ENCODE data around the gene FER1L5.
"Not testable (repeated sequence)": the region's sequence is repeated elsewhere in the genome, so short reads cannot be mapped to it uniquely, and the experiment has no call there.

The FER1L5 gene

DNA sequence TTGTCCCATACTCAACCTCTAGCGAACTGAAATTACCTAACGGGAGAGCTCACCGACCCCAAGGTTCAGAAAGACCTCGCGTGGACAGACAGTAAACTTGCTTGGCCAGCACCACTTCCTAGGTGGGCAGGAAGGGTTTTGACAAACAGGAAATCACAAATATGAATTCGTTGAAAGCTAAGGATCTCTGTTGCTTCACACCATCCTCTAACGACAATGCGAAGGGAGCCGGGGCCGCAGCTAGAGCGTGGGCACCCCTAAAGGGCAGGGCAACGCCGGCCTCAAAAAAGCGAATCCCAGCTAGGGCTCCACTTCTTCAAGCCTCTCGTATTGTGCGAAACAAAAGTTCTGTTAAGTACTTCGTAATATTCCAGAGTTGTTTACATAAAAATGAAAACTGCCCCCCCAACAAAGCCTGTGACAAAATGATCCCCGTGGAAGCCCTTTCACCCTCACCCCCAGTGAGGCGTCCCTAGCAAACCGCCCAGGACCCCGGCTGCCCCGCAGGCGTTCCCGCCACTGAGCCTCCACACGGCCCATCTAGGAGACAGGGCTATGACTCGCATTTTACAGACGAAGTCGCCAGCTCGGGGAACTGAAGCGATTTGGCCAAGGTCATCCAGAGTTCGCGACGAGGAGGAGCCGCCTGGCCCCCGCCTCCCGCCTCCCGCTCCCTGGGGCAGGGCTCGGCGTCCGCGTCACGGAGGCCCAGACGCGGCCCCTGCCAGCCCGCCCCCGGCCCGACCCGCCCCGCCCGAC is 5.0 kb upstream of the FER1L5 start:
- peaks cover 9% of the 10 kb centered on the region for H3K4me1 ChIP-seq (ENCODE audit: control insufficient read depth, insufficient read depth, low read length)
- peak overlapping the region; percentile 85 to 87 for H3K4me3 ChIP-seq (ENCODE audit: low read length in 2 of 2)
- H3K27ac ChIP-seq (ENCODE audit: low read length) = peak overlapping the region; percentile 88
- peaks cover 3% of the 10 kb centered on the region in 2 donors for H3K36me3 ChIP-seq (ENCODE audit: control insufficient read depth in 2 of 2, insufficient read depth in 2 of 2, low read length in 2 of 2)
- peak overlapping the region; percentile 83 to 90 for H3K9ac ChIP-seq (ENCODE audit: low read length in 2 of 2)
- H3K27me3 ChIP-seq (ENCODE audit: control insufficient read depth in 1 of 2, insufficient read depth in 2 of 2, low read length in 2 of 2) = no peaks in the 10 kb centered on the region
- H3K9me3 ChIP-seq (ENCODE audit: control insufficient read depth in 2 of 2, low read length in 2 of 2) = no peaks in the 10 kb centered on the region

- peak within 1 kb of the TSS; percentile 83 to 90 for H3K9ac ChIP-seq (ENCODE audit: low read length in 2 of 2)
- H3K27ac ChIP-seq (ENCODE audit: low read length) = peak within 1 kb of the TSS; percentile 88
- H3K27me3 ChIP-seq (ENCODE audit: control insufficient read depth in 1 of 2, insufficient read depth in 2 of 2, low read length in 2 of 2) = no peaks in the 10 kb centered on the region
- peaks cover 9% of the 10 kb centered on the region for H3K4me1 ChIP-seq (ENCODE audit: control insufficient read depth, insufficient read depth, low read length)
- H3K36me3 ChIP-seq (ENCODE audit: control insufficient read depth in 2 of 2, insufficient read depth in 2 of 2, low read length in 2 of 2) = peaks cover 3% of the 10 kb centered on the region in 2 donors
- no peaks in the 10 kb centered on the region for H3K9me3 ChIP-seq (ENCODE audit: control insufficient read depth in 2 of 2, low read length in 2 of 2)
- H3K4me3 ChIP-seq (ENCODE audit: low read length in 2 of 2) = peak within 1 kb of the TSS; percentile 85 to 87
Observed at GRCh38 chr2:96638144-96639121, 4.1 kb upstream of the FER1L5 start, which contains the start of gene KANSL3. Gene KANSL3, minus strand, starts transcription at chr2:96638312. Its CDS starts 1,177 bp downstream, at chr2:96637135.

DNA sequence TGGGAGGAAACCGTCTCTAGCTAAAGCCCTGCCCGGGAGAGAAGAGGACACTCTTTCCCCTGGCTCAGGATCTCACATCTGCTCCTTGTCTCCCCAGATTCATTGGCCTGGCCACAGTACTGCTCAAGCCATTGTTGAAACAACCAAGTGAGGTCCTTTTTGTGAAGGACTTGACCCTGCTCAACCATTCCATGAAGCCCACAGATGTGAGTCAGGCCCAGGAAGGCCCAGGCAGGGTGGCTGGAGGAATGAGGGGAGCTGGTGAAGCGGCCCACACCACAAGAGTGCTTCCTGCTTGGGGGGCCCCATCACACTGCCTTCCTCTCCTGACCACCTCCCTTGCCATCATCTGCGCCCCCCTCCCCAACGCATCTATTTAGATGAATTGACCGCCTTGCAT is 5.1 kb downstream of the FER1L5 start:
- Histone ChIP-seq H3K4me1 (ENCODE audit: control insufficient read depth, insufficient read depth, low read length) (no peaks in the 10 kb centered on the region), H3K27ac (ENCODE audit: low read length) (no peak overlapping the region), H3K4me3 (ENCODE audit: low read length in 2 of 2) (no peak overlapping the region), H3K36me3 (ENCODE audit: control insufficient read depth in 2 of 2, insufficient read depth in 2 of 2, low read length in 2 of 2) (no peaks in the 10 kb centered on the region), H3K9ac (ENCODE audit: low read length in 2 of 2) (no peak overlapping the region), H3K27me3 (ENCODE audit: control insufficient read depth in 1 of 2, insufficient read depth in 2 of 2, low read length in 2 of 2) (no peaks in the 10 kb centered on the region), H3K9me3 (ENCODE audit: control insufficient read depth in 2 of 2, low read length in 2 of 2) (no peaks in the 10 kb centered on the region)

DNA sequence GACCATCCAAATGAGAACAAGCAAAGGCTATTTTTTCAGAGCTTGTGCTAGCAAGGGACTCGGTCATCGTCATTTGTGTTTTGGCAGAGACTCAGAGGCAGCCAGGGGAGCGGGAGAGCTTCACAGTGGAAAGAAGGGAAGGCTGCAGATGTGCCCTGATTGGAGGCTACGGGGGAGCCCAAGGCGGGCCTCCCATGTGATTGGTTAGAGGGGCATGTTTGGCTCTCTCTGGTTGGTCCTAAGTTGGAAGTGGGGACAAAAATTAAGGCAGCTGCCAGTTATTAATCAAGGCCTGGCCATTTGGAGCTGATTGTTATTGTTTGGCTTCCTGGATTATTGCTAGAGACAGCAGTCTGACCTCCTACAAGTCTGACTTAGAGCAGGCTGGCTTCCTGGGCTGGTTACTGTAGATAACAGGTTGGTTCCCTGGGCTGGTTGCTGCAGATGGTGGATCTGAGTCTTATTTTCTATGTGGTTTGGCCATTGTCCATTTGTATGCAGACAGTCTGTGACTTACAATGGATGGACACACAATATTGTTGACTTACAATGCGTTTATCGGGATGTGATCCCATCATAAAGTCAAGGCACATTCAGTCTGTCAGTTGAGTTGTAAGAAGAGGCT is 5.9 kb downstream of the FER1L5 start:
- H3K4me1 ChIP-seq (ENCODE audit: control insufficient read depth, insufficient read depth, low read length) = no peaks in the 10 kb centered on the region
- no peaks in the 10 kb centered on the region for H3K9me3 ChIP-seq (ENCODE audit: control insufficient read depth in 2 of 2, low read length in 2 of 2)
- H3K9ac ChIP-seq (ENCODE audit: low read length in 2 of 2) = no peak overlapping the region
- H3K36me3 ChIP-seq (ENCODE audit: control insufficient read depth in 2 of 2, insufficient read depth in 2 of 2, low read length in 2 of 2) = no peaks in the 10 kb centered on the region
- H3K27me3 ChIP-seq (ENCODE audit: control insufficient read depth in 1 of 2, insufficient read depth in 2 of 2, low read length in 2 of 2) = no peaks in the 10 kb centered on the region
- H3K27ac ChIP-seq (ENCODE audit: low read length) = no peak overlapping the region
- no peak overlapping the region for H3K4me3 ChIP-seq (ENCODE audit: low read length in 2 of 2)

GRCh38 chr2:96649342-96649741 is 6.8 kb downstream of the FER1L5 start:
- Histone ChIP-seq H3K9me3 (ENCODE audit: control insufficient read depth in 2 of 2, low read length in 2 of 2) (no peaks in the 10 kb centered on the region), H3K4me1 (ENCODE audit: control insufficient read depth, insufficient read depth, low read length) (no peaks in the 10 kb centered on the region), H3K9ac (ENCODE audit: low read length in 2 of 2) (no peak overlapping the region), H3K27ac (ENCODE audit: low read length) (no peak overlapping the region), H3K27me3 (ENCODE audit: control insufficient read depth in 1 of 2, insufficient read depth in 2 of 2, low read length in 2 of 2) (no peaks in the 10 kb centered on the region), H3K4me3 (ENCODE audit: low read length in 2 of 2) (no peak overlapping the region), H3K36me3 (ENCODE audit: control insufficient read depth in 2 of 2, insufficient read depth in 2 of 2, low read length in 2 of 2) (no peaks in the 10 kb centered on the region)

GRCh38 chr2:96651793-96652192 is 9.2 kb downstream of the FER1L5 start:
- Histone ChIP-seq H3K27me3 (ENCODE audit: control insufficient read depth in 1 of 2, insufficient read depth in 2 of 2, low read length in 2 of 2) (no peaks in the 10 kb centered on the region), H3K9ac (ENCODE audit: low read length in 2 of 2) (no peak overlapping the region), H3K4me1 (ENCODE audit: control insufficient read depth, insufficient read depth, low read length) (no peaks in the 10 kb centered on the region), H3K36me3 (ENCODE audit: control insufficient read depth in 2 of 2, insufficient read depth in 2 of 2, low read length in 2 of 2) (no peaks in the 10 kb centered on the region), H3K4me3 (ENCODE audit: low read length in 2 of 2) (no peak overlapping the region), H3K9me3 (ENCODE audit: control insufficient read depth in 2 of 2, low read length in 2 of 2) (no peaks in the 10 kb centered on the region), H3K27ac (ENCODE audit: low read length) (no peak overlapping the region)

DNA sequence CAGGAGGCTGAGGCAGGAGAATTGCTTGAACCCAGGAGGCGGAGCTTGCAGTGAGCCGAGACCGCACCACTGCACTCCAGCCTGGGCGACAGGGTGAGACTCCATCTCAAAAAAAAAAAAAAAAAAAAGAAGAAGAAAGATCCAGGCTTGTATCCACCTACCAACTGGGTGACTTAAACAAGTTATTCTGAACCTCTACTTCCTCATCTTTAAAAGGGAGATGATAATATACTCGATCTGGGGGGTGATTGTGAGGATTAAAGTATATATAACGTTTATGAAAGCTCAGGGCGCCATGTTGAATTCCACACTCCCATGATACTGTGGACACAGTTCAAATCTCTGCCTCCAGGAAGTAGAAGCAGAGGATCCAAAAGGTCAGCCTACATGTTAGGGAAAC is 12.2 kb downstream of the FER1L5 start:
- H3K27ac ChIP-seq (ENCODE audit: low read length); H3K9me3 ChIP-seq (ENCODE audit: control insufficient read depth in 2 of 2, low read length in 2 of 2); H3K4me1 ChIP-seq (ENCODE audit: control insufficient read depth, insufficient read depth, low read length); H3K9ac ChIP-seq (ENCODE audit: low read length in 2 of 2); H3K36me3 ChIP-seq (ENCODE audit: control insufficient read depth in 2 of 2, insufficient read depth in 2 of 2, low read length in 2 of 2); H3K4me3 ChIP-seq (ENCODE audit: low read length in 2 of 2); H3K27me3 ChIP-seq (ENCODE audit: control insufficient read depth in 1 of 2, insufficient read depth in 2 of 2, low read length in 2 of 2): not testable (repeated sequence)

DNA sequence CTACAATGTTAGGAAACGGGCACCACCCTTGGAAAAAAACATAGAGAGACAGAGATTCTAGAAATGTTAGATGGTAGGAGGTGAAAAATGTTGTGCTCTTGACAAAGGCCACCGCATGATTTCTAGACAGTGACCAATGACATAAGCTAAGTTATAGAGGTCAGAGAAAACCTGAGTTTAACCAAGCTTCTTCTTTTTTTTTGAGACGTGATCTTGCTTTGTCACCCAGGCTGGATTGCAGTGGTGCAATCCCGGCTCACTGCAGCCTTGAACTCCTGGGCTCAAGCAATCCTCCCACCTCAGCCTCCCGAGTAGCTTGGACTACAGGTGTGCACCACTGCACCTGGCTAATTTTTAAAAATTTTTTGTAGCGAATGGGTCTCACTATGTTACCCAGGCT is 13.0 kb downstream of the FER1L5 start:
- no peak overlapping the region for H3K27ac ChIP-seq (ENCODE audit: low read length)
- no peak overlapping the region for H3K9ac ChIP-seq (ENCODE audit: low read length in 2 of 2)
- no peaks in the 10 kb centered on the region for H3K4me1 ChIP-seq (ENCODE audit: control insufficient read depth, insufficient read depth, low read length)
- no peaks in the 10 kb centered on the region for H3K9me3 ChIP-seq (ENCODE audit: control insufficient read depth in 2 of 2, low read length in 2 of 2)
- no peaks in the 10 kb centered on the region for H3K36me3 ChIP-seq (ENCODE audit: control insufficient read depth in 2 of 2, insufficient read depth in 2 of 2, low read length in 2 of 2)
- no peak overlapping the region for H3K4me3 ChIP-seq (ENCODE audit: low read length in 2 of 2)
- H3K27me3 ChIP-seq (ENCODE audit: control insufficient read depth in 1 of 2, insufficient read depth in 2 of 2, low read length in 2 of 2) = no peaks in the 10 kb centered on the region

DNA sequence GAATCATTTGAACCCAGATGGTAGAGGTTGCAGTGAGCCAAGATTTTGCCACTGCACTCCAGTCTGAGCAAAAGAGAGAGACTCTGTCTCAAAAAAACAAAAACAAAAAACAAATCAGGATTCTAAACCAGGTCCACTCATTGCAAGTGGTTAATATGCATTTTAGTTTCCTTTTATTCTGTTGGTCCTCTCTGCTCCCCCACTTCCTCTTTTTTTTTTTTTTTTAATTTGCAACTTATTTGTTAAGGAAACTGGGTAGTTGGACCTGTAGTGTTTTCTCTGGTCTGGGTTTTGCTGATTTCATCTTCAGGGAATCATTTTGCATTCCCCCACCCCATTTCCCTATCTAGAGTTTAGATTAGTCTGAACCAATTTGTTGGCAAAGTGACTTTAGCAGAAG is 14.0 kb downstream of the FER1L5 start:
- H3K27ac ChIP-seq (ENCODE audit: low read length) = no peak overlapping the region
- no peaks in the 10 kb centered on the region for H3K36me3 ChIP-seq (ENCODE audit: control insufficient read depth in 2 of 2, insufficient read depth in 2 of 2, low read length in 2 of 2)
- no peaks in the 10 kb centered on the region for H3K9me3 ChIP-seq (ENCODE audit: control insufficient read depth in 2 of 2, low read length in 2 of 2)
- peaks cover 0 to 4% of the 10 kb centered on the region in 2 donors for H3K27me3 ChIP-seq (ENCODE audit: control insufficient read depth in 1 of 2, insufficient read depth in 2 of 2, low read length in 2 of 2)
- no peaks in the 10 kb centered on the region for H3K4me1 ChIP-seq (ENCODE audit: control insufficient read depth, insufficient read depth, low read length)
- no peak overlapping the region for H3K9ac ChIP-seq (ENCODE audit: low read length in 2 of 2)
- H3K4me3 ChIP-seq (ENCODE audit: low read length in 2 of 2) = no peak overlapping the region

- Histone ChIP-seq H3K9me3 (ENCODE audit: control insufficient read depth in 2 of 2, low read length in 2 of 2) (peaks cover 0 to 5% of the 10 kb centered on the region in 2 donors), H3K27me3 (ENCODE audit: control insufficient read depth in 1 of 2, insufficient read depth in 2 of 2, low read length in 2 of 2) (peaks cover 0 to 4% of the 10 kb centered on the region in 2 donors), H3K9ac (ENCODE audit: low read length in 2 of 2) (no peak overlapping the region), H3K36me3 (ENCODE audit: control insufficient read depth in 2 of 2, insufficient read depth in 2 of 2, low read length in 2 of 2) (no peaks in the 10 kb centered on the region), H3K27ac (ENCODE audit: low read length) (no peak overlapping the region), H3K4me3 (ENCODE audit: low read length in 2 of 2) (no peak overlapping the region), H3K4me1 (ENCODE audit: control insufficient read depth, insufficient read depth, low read length) (no peaks in the 10 kb centered on the region)
Observed at GRCh38 chr2:96661324-96661723, 18.8 kb downstream of the FER1L5 start.

Measured in stomach smooth muscle (tissue), 2 donors.